Measurements from ENCODE around the gene CDC5L. TPM values are rescaled to one million over a fixed set of nuclear protein-coding genes. Genes with fewer than 3 reads are reported as not detected.

The CDC5L gene
- total RNA-seq, 1 experiment from 2014 or later, result 24.6 TPM

- TF ChIP-seq REST (IDR thresholded peaks at IDR 0.05; ENCODE audit: low read depth) (no peak), SIN3A (IDR thresholded peaks at IDR 0.05; ENCODE audit: low read depth) (no peak), JUND (IDR thresholded peaks at IDR 0.05) (no peak), EGR1 (IDR thresholded peaks at IDR 0.05; ENCODE audit: low read depth) (no peak), CBX3 (IDR thresholded peaks at IDR 0.05; ENCODE audit: low read depth) (no peak), POLR2AphosphoS5 (IDR thresholded peaks at IDR 0.05; ENCODE audit: low read depth, low read length) (no peak), ATF3 (IDR thresholded peaks at IDR 0.05) (no peak)
These were observed 75.6 kb downstream of the CDC5L start (continued) for GRCh38 chr6:44462797-44463727.

DNA sequence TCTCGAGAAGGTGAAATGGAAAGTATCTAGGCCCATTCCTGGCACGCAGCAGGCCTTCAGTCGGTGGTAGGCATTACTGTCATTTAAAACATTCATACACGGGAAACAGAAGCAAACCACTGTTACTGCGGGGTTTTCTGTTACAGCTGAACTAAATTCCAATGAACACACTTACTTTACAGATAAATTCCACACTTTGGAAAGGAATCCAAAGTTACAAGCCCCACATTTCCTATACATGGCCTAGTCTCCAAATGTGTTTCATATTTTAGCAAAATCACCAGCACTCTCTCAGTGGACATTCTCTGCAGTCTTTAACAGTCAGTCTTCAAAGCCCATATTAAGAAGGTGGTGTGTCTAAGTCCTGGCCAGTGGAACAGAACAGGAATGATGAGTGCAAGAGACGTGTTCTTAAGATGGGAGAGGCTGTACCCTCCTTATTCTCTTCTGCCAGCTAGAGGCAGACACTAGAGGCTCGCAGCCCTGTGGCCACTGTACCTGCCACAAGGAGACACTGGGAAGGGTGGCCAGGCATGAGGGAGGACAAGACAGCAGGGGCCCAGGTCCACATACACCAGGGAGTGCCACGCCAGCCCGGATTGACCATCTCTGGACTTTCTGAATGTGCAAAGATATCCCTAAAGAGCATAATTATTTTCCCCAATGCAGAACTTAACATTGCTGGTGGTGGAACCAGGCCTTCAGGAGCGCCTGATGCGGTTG lies 76.4 kb downstream of the CDC5L start:
- intact Hi-C loops (cut with micrococcal nuclease), result no loop called here
- Histone ChIP-seq H3K27ac (ENCODE audit: low read depth, low read length) (no peak overlapping the region), H3K4me2 (ENCODE audit: low read length) (no peak overlapping the region), H3K4me1 (ENCODE audit: control insufficient read depth in 1 of 2, insufficient read depth in 2 of 2, low read length in 2 of 2) (no peaks in the 10 kb centered on the region), H4K20me1 (ENCODE audit: insufficient read depth) (no peaks in the 10 kb centered on the region), H3K27me3 (ENCODE audit: insufficient read depth, low read length) (no peaks in the 10 kb centered on the region), H3K9ac (ENCODE audit: low read length) (no peak overlapping the region), H3K9me2 (ENCODE audit: insufficient read depth) (no peaks in the 10 kb centered on the region), H3K79me2 (ENCODE audit: insufficient read depth, low read length) (no peaks in the 10 kb centered on the region), H3K36me3 (ENCODE audit: control insufficient read depth in 1 of 2, insufficient read depth in 2 of 2, low read length in 2 of 2) (no peaks in the 10 kb centered on the region), H3K4me3 (replicated peaks in 1 of 2; ENCODE audit: low read depth in 1 of 2, low read length in 2 of 2) (no peak overlapping the region), H3K9me3 (ENCODE audit: control insufficient read depth in 1 of 2, insufficient read depth in 1 of 2, low read depth in 1 of 2, low read length in 2 of 2) (no peaks in the 10 kb centered on the region), H2AFZ (ENCODE audit: low read depth, low read length, poor library complexity, severe bottlenecking) (no peak overlapping the region)
- no TSS peak for BruUV-seq (replicated peaks)
- POLR2A ChIA-PET, result no interaction called here
- CTCF ChIA-PET, result no interaction called here
- RAD21 ChIA-PET (ENCODE audit: low non-redundant PET in 1 of 2, low total read pairs in 2 of 2, uncharacterized antibody in 2 of 2, unreplicated experiment in 2 of 2), result no interaction called here
- no peak for DNase-seq (ENCODE audit: low read depth, low spot score)
- ATAC-seq, result no peak
- TF ChIP-seq EZH2phosphoT487 (IDR thresholded peaks at IDR 0.05; ENCODE audit: borderline replicate concordance) (no peak), FOSL1 (IDR thresholded peaks at IDR 0.05; ENCODE audit: low read depth) (no peak), ZBTB33 (IDR thresholded peaks at IDR 0.05; ENCODE audit: extremely low read depth, insufficient replicate concordance, low read length) (no peak), JUND (IDR thresholded peaks at IDR 0.05) (no peak), TCF7L2 (IDR thresholded peaks at IDR 0.05; ENCODE audit: borderline replicate concordance, extremely low read depth, insufficient read depth, insufficient read length) (no peak), EZH2 (IDR thresholded peaks at IDR 0.05) (no peak), CBX3 (IDR thresholded peaks at IDR 0.05; ENCODE audit: low read depth) (no peak), MAX (IDR thresholded peaks at IDR 0.05) (no peak), ZNF274 (IDR thresholded peaks at IDR 0.05; ENCODE audit: low read depth, low read length) (no peak)
